ENCODE measurements around the gene GOLGA6C.
"Not testable (repeated sequence)": the region's sequence is repeated elsewhere in the genome, so short reads cannot be mapped to it uniquely, and the experiment has no call there.

GOLGA6C gene

DNA sequence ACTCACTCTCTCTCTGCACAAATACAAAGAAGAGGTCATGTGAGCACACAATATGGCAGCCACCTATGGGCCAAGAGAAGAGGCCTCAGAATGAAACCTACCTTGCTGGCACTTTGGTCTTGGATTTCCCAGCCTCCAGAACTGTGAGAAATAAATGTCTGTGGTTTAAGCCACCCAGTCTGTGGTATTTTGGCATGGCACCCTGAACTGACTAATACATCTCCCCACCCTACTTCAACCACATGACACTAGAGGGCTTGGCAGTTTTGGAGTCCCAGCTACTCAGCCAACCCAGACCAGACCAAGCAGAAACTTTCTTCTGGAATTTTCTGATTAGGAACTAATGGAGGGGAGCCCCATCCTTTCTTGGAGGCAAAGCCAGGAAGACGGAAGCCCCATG, 54.4 kb downstream of the GOLGA6C start:
- DNase-seq (ENCODE audit: insufficient read length, low spot score); FAIRE-seq: not testable (repeated sequence)

- DNase-seq (ENCODE audit: insufficient read length, low spot score) = no peak
- no peak for FAIRE-seq
Observed at GRCh38 chr15:75313116-75313845, 55.1 kb downstream of the GOLGA6C start.

GRCh38 chr15:75314552-75315290, 56.6 kb downstream of the GOLGA6C start:
- FAIRE-seq (no peak), DNase-seq (ENCODE audit: insufficient read length, low spot score) (no peak)

GRCh38 chr15:75319231-75319897, 61.2 kb downstream of the GOLGA6C start:
- not testable (repeated sequence) for FAIRE-seq; DNase-seq (ENCODE audit: insufficient read length, low spot score)
